HCT116 (cell line): ENCODE measurements around the gene KIAA1755.
"Not testable (repeated sequence)": the region's sequence is repeated elsewhere in the genome, so short reads cannot be mapped to it uniquely, and the experiment has no call there.

ENCODE experiments used
- EGR1 ChIP-seq: IDR thresholded peaks from 2 replicates; pipeline ENCODE4 v1.6.1; 2012; ENCODE audit warnings: low read depth
- EZH2 ChIP-seq: fragments of 200-600 bp; sonication (generic); IDR thresholded peaks from 2 replicates; pipeline ENCODE4 v1.6.1; 2017; ENCODE audit warnings: antibody characterized with exemption, mixed run types
- POLR2A ChIP-seq: IDR thresholded peaks from 2 replicates; pipeline ENCODE4 v1.7.0; 2011; ENCODE audit warnings: borderline replicate concordance; ENCODE audit not compliant: insufficient read depth, insufficient read length; ENCODE audit errors: extremely low read depth
- POLR2AphosphoS5 ChIP-seq: IDR thresholded peaks from 2 replicates; pipeline ENCODE4 v1.6.1; 2011; ENCODE audit warnings: mild to moderate bottlenecking, low read depth, low read length, moderate library complexity
- RAD21 ChIP-seq: IDR thresholded peaks from 2 replicates; pipeline ENCODE4 v1.6.1; 2012; ENCODE audit warnings: low read depth, mild to moderate bottlenecking
- SP1 ChIP-seq: IDR thresholded peaks from 2 replicates; pipeline ENCODE4 v1.6.1; 2012; ENCODE audit warnings: low read depth
- YY1 ChIP-seq: IDR thresholded peaks from 2 replicates; pipeline ENCODE4 v1.6.1; 2011; ENCODE audit warnings: low read length, low read depth, moderate library complexity, mild to moderate bottlenecking; ENCODE audit not compliant: insufficient replicate concordance; ENCODE audit errors: extremely low read depth
- ZFX ChIP-seq: fragments of 450-650 bp; IDR thresholded peaks from 2 replicates; pipeline ENCODE4 v1.6.1; 2017
- TF ChIP-seq, protein P1 (sequence below), 3 experiments: fragments of 200-600 bp in 1 of 3; sonication (generic) in 1 of 3; IDR thresholded peaks in 2 of 3; conservative IDR thresholded peaks in 1 of 3; 2 replicates each; pipeline ENCODE4 v1.5.1; 2012 to 2017; ENCODE audit warnings: low read depth in 2 of 3, low read length in 2 of 3, antibody characterized with exemption in 1 of 3, borderline replicate concordance in 1 of 3, control low read depth in 1 of 3, mild to moderate bottlenecking in 1 of 3, mixed read lengths in 1 of 3, mixed run types in 1 of 3, moderate library complexity in 1 of 3; ENCODE audit not compliant: insufficient read depth in 1 of 3
- TF ChIP-seq, protein P2 (sequence below): IDR thresholded peaks from 2 replicates; pipeline ENCODE4 v1.6.1; 2012; ENCODE audit warnings: low read depth
- TF ChIP-seq, protein P3 (sequence below): IDR thresholded peaks from 2 replicates; pipeline ENCODE4 v1.6.1; 2012
- TF ChIP-seq, protein P4 (sequence below): IDR thresholded peaks from 2 replicates; pipeline ENCODE4 v1.6.1; 2012
- TF ChIP-seq, protein P5 (sequence below): IDR thresholded peaks from 2 replicates; pipeline ENCODE4 v1.6.1; 2011; ENCODE audit warnings: mild to moderate bottlenecking, low read length, moderate library complexity; ENCODE audit not compliant: insufficient replicate concordance; ENCODE audit errors: extremely low read depth

DNA sequence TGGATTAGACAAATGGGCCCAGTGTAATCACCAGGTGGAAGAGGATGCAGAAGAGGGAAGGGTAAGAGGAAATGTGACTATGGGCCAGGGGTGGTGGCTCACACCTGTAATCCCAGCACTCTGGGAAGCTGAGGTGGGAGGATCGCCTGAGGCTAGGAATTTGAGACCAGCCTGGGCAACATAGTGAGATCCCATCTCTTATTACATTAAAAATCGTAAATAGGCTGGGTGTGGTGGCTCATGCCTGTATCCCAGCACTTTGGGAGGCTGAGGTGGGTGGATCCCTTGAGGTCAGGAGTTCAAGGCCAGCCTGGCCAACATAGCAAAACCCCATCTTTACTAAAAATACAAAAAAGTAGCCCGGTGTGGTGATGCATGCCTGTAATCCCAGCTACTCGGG, 12.8 kb downstream of the KIAA1755 start:
- TF ChIP-seq, protein P1, sequence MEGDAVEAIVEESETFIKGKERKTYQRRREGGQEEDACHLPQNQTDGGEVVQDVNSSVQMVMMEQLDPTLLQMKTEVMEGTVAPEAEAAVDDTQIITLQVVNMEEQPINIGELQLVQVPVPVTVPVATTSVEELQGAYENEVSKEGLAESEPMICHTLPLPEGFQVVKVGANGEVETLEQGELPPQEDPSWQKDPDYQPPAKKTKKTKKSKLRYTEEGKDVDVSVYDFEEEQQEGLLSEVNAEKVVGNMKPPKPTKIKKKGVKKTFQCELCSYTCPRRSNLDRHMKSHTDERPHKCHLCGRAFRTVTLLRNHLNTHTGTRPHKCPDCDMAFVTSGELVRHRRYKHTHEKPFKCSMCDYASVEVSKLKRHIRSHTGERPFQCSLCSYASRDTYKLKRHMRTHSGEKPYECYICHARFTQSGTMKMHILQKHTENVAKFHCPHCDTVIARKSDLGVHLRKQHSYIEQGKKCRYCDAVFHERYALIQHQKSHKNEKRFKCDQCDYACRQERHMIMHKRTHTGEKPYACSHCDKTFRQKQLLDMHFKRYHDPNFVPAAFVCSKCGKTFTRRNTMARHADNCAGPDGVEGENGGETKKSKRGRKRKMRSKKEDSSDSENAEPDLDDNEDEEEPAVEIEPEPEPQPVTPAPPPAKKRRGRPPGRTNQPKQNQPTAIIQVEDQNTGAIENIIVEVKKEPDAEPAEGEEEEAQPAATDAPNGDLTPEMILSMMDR (IDR thresholded peaks at IDR 0.05 in 2 of 3, conservative IDR thresholded peaks at IDR 0.05 in 1 of 3; ENCODE audit: borderline replicate concordance in 1 of 3, insufficient read depth in 1 of 3, low read depth in 2 of 3, low read length in 2 of 3): not testable (repeated sequence)
- not testable (repeated sequence) for TF ChIP-seq POLR2A, POLR2AphosphoS5, YY1, EZH2, SP1, ZFX, RAD21, EGR1
- TF ChIP-seq, protein P2, sequence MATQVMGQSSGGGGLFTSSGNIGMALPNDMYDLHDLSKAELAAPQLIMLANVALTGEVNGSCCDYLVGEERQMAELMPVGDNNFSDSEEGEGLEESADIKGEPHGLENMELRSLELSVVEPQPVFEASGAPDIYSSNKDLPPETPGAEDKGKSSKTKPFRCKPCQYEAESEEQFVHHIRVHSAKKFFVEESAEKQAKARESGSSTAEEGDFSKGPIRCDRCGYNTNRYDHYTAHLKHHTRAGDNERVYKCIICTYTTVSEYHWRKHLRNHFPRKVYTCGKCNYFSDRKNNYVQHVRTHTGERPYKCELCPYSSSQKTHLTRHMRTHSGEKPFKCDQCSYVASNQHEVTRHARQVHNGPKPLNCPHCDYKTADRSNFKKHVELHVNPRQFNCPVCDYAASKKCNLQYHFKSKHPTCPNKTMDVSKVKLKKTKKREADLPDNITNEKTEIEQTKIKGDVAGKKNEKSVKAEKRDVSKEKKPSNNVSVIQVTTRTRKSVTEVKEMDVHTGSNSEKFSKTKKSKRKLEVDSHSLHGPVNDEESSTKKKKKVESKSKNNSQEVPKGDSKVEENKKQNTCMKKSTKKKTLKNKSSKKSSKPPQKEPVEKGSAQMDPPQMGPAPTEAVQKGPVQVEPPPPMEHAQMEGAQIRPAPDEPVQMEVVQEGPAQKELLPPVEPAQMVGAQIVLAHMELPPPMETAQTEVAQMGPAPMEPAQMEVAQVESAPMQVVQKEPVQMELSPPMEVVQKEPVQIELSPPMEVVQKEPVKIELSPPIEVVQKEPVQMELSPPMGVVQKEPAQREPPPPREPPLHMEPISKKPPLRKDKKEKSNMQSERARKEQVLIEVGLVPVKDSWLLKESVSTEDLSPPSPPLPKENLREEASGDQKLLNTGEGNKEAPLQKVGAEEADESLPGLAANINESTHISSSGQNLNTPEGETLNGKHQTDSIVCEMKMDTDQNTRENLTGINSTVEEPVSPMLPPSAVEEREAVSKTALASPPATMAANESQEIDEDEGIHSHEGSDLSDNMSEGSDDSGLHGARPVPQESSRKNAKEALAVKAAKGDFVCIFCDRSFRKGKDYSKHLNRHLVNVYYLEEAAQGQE: not testable (repeated sequence)
- TF ChIP-seq, protein P3, sequence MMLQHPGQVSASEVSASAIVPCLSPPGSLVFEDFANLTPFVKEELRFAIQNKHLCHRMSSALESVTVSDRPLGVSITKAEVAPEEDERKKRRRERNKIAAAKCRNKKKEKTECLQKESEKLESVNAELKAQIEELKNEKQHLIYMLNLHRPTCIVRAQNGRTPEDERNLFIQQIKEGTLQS: not testable (repeated sequence)
- TF ChIP-seq, protein P4, sequence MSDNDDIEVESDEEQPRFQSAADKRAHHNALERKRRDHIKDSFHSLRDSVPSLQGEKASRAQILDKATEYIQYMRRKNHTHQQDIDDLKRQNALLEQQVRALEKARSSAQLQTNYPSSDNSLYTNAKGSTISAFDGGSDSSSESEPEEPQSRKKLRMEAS: not testable (repeated sequence)
- TF ChIP-seq, protein P5, sequence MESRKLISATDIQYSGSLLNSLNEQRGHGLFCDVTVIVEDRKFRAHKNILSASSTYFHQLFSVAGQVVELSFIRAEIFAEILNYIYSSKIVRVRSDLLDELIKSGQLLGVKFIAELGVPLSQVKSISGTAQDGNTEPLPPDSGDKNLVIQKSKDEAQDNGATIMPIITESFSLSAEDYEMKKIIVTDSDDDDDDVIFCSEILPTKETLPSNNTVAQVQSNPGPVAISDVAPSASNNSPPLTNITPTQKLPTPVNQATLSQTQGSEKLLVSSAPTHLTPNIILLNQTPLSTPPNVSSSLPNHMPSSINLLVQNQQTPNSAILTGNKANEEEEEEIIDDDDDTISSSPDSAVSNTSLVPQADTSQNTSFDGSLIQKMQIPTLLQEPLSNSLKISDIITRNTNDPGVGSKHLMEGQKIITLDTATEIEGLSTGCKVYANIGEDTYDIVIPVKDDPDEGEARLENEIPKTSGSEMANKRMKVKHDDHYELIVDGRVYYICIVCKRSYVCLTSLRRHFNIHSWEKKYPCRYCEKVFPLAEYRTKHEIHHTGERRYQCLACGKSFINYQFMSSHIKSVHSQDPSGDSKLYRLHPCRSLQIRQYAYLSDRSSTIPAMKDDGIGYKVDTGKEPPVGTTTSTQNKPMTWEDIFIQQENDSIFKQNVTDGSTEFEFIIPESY: not testable (repeated sequence)
